ENCODE results near the gene ESYT3. TPM values are rescaled to one million over a fixed set of nuclear protein-coding genes. Genes with fewer than 3 reads are reported as not detected.

ESYT3 gene
- total RNA-seq, 6 experiments from 2014 or later = 0.05 to 0.09 TPM; not detected in 4

DNA sequence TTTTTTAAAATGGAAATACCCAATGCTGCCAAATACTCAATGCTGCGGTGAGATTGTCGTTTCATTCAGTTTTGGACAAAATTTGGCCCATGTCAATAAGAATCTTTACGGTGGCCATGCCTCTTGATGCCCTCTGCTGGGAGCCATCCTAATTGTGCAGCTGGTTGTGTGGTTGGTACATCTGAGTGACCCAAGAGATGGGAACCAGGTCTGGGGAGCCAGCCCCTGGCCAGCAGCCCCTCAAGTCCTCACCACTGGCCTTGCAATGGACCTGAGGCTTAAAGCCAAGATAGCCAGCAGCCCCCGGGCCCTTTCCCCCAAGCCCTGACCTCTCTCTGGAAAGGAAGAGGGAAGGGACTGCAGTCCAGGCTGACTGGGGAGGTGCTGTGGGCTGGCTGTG is 36.4 kb upstream of the ESYT3 start:
- Mint-ChIP-seq H3K36me3 (ENCODE audit: low read depth) (no peaks in the 10 kb centered on the region; the same call in 1 of the 2 replicates), H3K27me3 (ENCODE audit: insufficient read depth) (no peaks in the 10 kb centered on the region), H3K9me3 (no peaks in the 10 kb centered on the region), H3K4me1 (ENCODE audit: low read depth) (no peaks in the 10 kb centered on the region), H3K27ac (no peak overlapping the region), H3K4me3 (no peak overlapping the region)
- DNase-seq = no peak
- peak; percentile 43; the same call in 1 of the 2 replicates for TF ChIP-seq CTCF (IDR thresholded peaks at IDR 0.05)

GRCh38 chr3:138398791-138399575 is 35.4 kb upstream of the ESYT3 start:
- Mint-ChIP-seq H3K36me3 (ENCODE audit: low read depth) (peaks cover 2% of the 10 kb centered on the region; the same call in 1 of the 2 replicates), H3K9me3 (no peaks in the 10 kb centered on the region), H3K27me3 (ENCODE audit: insufficient read depth) (no peaks in the 10 kb centered on the region), H3K4me1 (ENCODE audit: low read depth) (no peaks in the 10 kb centered on the region), H3K4me3 (no peak overlapping the region), H3K27ac (no peak overlapping the region; the same call in 1 of the 2 replicates)
- no peak for DNase-seq
- TF ChIP-seq CTCF (IDR thresholded peaks at IDR 0.05) = no peak

DNA sequence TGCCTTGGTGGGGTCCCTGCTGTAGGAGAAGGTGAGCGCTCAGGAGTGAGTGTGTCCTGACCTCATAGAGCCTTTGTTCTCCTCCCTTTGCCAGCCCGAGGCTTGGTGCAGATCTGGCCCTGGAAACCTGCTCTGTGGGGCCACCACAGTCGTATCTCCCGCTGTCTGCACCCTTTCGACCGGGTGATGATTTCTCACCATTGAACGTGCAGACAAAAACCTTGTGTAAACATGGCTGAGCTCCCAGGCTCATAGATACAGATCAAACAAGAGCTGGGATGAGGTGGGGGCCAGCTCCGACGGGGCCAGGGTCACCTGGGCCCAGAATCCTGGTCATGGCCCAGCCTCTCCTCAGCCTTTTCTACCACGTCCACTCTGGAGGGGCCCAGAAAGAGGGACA is 34.6 kb upstream of the ESYT3 start:
- Mint-ChIP-seq H3K9me3 (no peaks in the 10 kb centered on the region), H3K4me3 (no peak overlapping the region), H3K36me3 (ENCODE audit: low read depth) (peaks cover 10% of the 10 kb centered on the region; the same call in 1 of the 2 replicates), H3K4me1 (ENCODE audit: low read depth) (no peaks in the 10 kb centered on the region), H3K27ac (no peak overlapping the region), H3K27me3 (ENCODE audit: insufficient read depth) (no peaks in the 10 kb centered on the region)
- TF ChIP-seq CTCF (IDR thresholded peaks at IDR 0.05) = no peak
- no peak for DNase-seq

DNA sequence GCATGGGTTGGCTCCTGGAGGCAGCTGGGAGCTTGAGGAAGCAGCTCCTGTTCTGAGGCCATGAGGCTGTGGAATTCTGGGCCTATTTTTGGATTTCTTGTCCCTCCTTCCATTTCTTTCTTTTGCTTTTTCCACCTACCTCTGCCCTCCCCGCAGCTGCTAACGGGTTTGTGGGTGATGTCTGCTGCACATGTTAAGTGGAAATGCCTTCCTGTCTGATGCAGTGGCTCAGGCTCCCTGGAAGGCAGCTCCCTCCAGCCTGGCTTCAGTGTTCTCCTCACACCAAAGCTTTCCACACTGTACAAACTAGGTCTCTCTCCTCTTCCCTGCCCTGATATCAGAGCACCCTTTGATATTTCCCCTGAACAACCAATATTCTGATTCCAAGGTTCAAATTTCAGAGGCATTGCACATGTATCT is 33.8 kb upstream of the ESYT3 start:
- H3K9me3 Mint-ChIP-seq = no peaks in the 10 kb centered on the region
- H3K4me3 Mint-ChIP-seq = no peak overlapping the region
- no peak overlapping the region for H3K27ac Mint-ChIP-seq
- no peaks in the 10 kb centered on the region for H3K4me1 Mint-ChIP-seq (ENCODE audit: low read depth)
- peaks cover 17% of the 10 kb centered on the region; the same call in 1 of the 2 replicates for H3K36me3 Mint-ChIP-seq (ENCODE audit: low read depth)
- DNase-seq = no peak
- no peak for TF ChIP-seq CTCF (IDR thresholded peaks at IDR 0.05)
- no peaks in the 10 kb centered on the region for H3K27me3 Mint-ChIP-seq (ENCODE audit: insufficient read depth)

DNA sequence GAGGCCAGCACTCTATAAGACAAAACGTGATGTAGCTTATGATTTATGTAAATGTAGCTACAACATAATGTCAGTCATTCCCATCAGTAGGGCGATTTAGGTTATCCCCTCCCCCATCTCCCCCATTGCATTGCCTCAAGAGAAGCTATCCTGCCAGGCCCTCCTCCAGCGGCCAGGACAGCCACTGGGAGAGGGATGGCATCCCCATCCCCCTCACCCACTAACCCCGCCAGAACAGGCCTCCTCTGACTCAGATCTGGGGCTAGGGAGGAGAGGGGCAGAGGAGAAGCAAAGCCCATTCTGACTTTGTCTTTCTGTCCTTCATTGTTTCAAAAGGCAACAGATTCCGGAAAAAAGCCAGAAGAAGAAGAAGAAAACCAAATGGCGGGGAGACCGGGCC is 32.6 kb upstream of the ESYT3 start:
- H3K27me3 Mint-ChIP-seq (ENCODE audit: insufficient read depth) = no peaks in the 10 kb centered on the region
- no peaks in the 10 kb centered on the region for H3K9me3 Mint-ChIP-seq
- no peak overlapping the region for H3K27ac Mint-ChIP-seq
- TF ChIP-seq CTCF (IDR thresholded peaks at IDR 0.05) = no peak
- DNase-seq = no peak
- peaks cover 17% of the 10 kb centered on the region; the same call in 1 of the 2 replicates for H3K36me3 Mint-ChIP-seq (ENCODE audit: low read depth)
- no peaks in the 10 kb centered on the region for H3K4me1 Mint-ChIP-seq (ENCODE audit: low read depth)
- no peak overlapping the region for H3K4me3 Mint-ChIP-seq

All from HFFc6 (cell line).